Measurements from ENCODE around the gene TAAR2.
"Not testable (repeated sequence)": the region's sequence is repeated elsewhere in the genome, so short reads cannot be mapped to it uniquely, and the experiment has no call there.

TAAR2 gene, protein sequence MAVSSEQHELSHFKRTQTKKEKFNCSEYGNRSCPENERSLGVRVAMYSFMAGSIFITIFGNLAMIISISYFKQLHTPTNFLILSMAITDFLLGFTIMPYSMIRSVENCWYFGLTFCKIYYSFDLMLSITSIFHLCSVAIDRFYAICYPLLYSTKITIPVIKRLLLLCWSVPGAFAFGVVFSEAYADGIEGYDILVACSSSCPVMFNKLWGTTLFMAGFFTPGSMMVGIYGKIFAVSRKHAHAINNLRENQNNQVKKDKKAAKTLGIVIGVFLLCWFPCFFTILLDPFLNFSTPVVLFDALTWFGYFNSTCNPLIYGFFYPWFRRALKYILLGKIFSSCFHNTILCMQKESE

DNA sequence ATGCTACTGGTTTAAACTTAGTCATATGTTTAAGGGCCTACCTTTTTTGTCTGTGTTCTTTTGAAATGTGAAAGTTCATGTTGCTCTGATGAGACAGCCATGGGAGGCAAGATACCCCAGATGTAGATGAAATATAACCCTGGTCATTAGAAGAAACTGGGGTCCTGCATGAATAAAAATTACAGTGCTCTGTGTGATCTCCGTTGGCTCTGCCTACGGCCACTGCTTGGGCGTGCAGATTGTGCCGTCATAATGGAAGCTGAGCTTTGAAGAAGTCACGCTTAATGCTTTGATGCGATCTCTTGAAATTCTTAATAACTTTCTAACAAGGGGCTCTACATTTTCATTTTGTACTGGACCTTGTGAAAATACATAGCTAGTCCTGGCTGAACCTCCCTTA lies at the start of gene TAAR2:
Gene TAAR2, minus strand, starts transcription at position 101 of the 400 bp plus-strand sequence. Its CDS starts 0 bp downstream, at position 101.
- DNase-seq (ENCODE audit: low read depth in 3 of 3): no peak

DNA sequence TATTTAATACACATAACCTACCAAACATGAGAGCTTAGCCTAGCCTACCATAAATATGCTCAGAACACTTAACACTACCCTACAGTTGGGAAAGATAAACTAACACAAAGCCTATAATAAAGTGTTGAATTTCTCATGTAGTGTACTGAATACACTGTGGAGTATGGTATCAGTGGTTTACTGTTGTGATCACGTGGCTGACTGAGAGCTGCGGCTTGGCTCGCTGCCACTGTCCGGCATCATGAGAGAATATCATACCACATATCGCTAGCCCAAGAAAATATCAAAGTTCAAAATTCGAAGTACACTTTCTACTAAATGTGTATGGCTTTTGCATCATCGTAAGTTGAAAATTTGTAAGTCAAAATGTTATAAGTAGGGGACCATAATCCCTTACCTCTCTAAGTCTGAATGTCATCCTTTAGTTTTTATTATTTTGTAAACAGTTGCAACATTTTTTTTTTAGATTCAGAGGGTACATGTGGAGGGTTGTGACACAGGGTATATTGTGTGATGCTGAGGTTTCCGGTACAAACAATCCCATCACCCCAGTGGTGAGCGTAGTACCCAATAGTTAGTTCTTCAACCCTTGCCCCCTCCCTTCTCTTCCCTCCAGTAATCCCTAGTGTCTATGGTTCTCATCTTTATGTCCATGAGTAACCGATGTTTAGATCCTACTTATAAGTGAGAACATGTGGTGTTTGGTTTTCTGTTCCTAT lies 49.5 kb upstream of the TAAR2 start:
- no peak for DNase-seq (ENCODE audit: low read depth in 3 of 3)

DNA sequence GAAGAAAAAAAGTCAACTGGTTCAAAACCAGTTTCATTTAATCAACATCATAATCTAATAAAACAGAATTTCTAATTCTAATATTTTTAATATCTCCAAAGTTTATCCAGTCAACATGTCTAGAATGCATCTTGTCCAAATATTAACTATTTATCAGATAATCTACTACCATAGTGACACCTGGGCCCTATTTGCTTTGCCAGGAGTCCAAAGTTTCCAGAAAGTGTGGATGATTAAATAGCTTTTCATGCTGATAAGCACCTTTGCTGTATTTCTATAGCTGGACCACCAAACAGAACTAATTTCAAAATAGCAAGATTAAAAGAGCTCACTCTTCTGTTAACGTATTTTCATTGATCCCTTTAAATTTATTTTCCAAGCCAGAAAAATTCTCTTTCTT lies 47.2 kb upstream of the TAAR2 start:
- DNase-seq (ENCODE audit: low read depth in 3 of 3): no peak

DNA sequence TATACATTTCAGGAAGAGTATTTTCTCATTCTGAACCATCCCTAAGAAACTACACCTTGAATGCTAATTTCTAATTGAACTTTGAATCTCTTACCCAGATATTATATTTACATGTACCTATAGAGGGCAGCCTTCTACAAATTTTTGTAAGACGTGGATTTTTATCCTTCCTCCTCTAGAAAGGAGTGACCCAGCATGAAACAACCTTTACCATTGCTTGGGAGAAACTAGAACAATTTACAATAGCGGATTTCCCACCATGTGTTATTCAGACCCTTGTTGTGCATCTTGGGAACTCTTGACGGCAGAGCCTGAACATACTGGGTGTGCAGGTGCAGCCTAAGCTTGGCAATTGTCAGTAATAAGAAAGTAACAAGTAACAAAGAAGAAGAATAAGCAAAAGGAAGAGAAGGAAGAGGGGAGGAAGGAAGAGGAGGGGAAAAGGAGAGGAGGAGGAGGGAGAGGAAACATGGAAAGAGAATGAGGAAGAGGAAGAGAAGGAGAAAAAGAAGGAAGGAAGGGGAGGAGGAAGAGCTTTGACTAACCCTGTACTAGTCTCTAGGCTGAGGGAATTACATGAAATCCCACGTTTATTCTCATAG lies 45.7 kb upstream of the TAAR2 start:
- no peak for DNase-seq (ENCODE audit: low read depth in 3 of 3)

DNA sequence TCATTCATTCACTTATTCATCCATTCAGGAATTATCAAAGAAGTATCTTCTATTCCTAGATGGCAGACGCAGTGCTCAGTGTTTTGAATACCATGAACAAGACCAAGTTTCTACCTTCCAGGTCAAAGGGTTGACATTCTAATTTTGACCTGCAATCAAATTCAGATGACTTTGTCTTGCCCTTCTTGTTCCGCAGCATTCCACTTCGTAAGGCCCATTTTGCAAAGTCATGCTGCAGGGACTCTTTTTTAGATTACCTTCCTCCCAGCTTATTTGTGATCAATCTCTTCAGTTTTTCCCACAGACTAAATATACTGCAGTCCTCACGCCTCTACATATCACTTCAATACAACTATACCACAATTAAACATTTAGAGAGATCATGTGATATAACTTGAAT lies 42.0 kb upstream of the TAAR2 start:
- DNase-seq (ENCODE audit: low read depth in 3 of 3): no peak

DNA sequence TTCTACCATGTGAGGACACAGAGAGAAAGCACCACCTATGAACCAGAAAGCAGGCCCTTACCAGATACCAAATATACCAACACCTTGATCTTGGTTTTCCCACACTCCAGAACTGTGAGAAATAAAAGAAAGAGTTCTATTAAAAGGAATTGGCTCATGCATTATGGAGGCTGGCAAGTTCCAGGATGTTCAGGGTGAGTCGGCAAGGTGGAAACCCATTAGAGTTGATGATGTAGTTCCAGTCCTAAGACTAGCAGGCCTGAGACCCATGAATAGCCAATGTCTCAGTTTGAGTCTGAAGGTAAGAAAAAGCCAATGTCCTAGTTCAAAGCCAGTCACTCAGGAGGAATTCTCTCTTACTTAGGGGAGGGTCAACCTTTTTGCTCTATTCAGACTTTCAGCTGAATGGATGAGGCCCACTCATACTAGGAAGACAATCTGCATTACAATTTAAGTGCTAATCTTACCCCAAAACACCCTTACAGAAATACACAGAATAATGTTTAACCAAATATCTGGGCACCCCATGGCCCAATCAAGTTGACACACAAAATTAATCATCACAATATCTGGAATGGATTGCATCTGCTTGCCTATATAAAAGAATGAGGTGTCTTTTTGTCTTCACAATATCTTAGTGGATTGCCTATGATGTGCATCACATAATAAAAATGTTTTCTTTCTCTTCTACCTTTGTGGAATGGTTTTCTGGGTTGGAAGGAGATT lies 40.4 kb upstream of the TAAR2 start:
- DNase-seq (ENCODE audit: low read depth in 3 of 3): no peak

DNA sequence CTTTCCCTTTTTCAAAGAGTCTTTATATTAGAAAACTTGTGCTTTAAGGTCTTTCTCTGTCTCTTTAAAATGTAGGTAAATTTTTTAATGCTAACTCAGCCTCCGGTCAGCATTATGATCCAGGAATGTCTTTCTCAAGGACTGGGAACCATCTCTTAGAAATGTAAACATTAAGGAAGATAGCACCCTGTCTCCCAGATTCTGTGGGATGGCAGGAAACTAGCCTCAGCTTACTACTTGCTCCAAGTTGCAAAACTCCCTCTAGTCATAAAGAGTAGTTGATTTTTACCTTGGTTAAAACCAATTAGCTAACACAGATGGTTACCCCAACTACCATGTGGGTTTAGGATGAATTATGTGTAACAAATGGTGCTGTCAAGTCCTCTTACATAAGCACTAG lies 39.6 kb upstream of the TAAR2 start:
- DNase-seq (ENCODE audit: low read depth in 3 of 3): no peak

DNA sequence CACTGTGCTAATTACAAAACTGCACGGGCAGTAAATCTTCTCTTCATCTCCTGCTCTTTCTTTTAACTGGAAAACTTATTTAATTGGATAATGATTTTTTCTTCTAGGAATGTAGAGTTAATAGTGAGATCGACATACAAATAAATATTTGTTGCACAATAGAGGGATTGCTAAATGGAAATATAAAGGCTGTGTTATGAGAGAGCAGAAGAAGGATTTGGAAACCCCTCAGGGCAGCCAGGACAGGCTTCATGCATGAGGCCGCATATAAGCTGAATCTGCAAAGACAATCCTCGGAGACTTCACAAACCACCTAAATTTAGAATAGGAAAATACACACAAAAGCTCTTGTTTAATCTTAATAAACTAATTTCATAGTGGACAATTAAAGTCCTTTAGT lies 37.8 kb upstream of the TAAR2 start:
- DNase-seq (ENCODE audit: low read depth in 3 of 3): no peak

DNA sequence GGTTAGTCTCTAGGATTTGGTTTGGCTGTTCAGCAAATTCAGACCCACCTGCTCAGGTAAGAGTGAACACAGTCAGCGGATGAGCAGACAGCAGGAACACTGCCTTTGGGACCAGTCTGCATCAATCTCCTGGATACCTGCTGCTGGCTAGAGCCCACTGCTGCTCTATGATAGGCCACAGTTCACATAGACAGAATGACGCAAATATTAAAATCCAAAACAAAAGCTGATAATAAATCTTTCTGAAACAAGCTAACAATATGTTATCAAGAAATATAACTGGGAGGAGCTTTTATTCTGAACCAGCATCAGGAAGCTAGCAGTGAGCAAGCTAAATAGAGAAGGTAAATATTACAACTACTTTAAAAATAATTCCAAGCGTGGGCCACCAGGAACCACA lies 35.0 kb upstream of the TAAR2 start, which contains the start of gene TAAR1:
Gene TAAR1, minus strand, starts transcription at position 101 of the 400 bp plus-strand sequence. CDS start 13,179 bp downstream, outside the sequence.
- DNase-seq (ENCODE audit: low read depth in 3 of 3): no peak

DNA sequence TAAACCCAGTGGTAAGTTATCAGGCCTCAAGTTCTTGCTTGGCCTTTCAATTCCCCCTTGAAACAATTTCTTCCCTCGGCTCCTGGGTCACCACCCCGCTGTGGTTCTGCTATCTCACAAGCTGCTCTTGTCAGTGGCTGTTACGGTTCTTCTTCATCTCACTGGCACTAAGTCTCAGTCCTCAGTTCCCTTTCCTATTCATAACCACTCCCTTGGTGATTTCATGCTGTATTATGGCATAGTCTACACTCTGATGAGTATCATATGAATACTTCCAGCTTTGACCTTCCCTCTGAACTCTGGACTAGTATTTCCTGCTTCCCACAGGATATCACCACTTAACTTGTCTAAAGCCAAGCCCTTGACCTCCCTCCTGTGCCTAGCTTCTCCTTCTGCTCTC lies 27.0 kb upstream of the TAAR2 start:
- DNase-seq (ENCODE audit: low read depth in 3 of 3): no peak

DNA sequence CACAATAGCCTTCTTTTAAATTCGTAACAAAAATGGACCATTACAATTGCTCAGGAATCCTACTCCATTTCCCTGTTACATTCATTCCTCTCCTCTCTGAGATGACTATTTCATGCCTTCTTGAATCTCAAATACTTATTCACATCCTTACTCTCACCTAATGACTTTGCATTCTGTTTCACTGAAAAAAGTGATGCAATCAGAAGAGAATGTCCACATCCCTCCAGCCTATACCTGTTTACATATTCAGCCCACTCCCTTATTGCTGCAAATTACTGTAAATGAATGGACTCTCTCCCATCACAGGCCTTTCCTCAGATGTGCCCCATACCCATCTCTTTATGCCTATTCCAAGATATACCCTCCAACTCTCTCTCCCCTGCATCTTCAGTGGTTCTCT lies 26.4 kb upstream of the TAAR2 start:
- DNase-seq (ENCODE audit: low read depth in 3 of 3): no peak

DNA sequence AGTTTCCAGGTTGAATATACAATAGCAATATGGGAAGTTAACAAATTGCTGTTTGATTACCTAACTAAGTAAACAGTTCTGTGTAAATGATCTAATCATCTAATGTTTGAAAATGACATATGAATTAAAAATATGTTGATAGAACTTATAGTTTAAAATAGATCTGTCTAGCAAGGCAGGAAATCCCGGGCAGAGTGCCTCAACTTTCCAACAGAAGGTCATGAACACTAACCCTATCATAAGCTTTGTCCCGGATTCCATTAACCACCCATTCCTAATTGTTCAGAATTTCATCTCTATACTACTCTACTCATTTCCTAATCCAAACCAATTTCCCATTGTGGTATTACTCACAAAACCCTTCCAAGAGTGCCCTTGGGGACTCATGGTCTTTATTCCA lies 24.8 kb upstream of the TAAR2 start:
- no peak for DNase-seq (ENCODE audit: low read depth in 3 of 3)

DNA sequence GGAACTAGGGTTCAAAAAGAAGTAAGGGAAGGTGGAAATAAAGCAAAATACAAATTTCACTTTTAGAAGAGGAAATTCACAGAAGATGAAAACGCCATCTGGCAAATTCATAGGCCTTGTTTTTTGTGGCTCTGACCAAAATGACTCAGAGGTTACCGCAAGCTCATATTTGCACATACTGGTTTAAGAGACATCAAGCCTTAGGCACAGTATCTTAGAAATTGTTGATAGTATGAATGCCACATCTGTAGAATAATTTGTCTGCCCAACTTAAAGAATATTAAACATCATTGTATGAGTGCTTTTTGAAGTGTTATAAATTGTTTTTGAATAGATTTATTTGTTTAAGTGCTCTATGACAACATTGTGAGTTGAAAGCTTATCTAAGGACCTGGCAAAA lies 24.3 kb upstream of the TAAR2 start:
- no peak for DNase-seq (ENCODE audit: low read depth in 3 of 3)

DNA sequence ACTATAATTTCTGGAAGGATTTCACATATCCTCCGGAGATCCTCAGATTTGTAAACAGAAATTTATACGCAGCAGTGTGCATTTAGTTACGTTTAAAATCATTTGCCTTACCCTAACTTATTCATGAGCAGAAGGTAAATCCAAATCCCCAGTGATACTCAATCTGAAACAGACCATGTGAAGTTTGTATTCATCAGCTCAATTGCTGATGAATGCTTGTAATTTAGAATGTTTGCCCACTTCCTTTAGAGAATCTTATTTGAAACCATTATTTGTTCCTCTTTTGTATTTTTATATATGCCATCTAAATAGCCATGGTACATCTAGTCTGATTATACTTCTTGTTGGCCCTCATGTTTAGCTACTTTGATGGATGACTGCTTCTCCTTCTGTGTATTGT lies 19.5 kb upstream of the TAAR2 start:
- DNase-seq (ENCODE audit: low read depth in 3 of 3): no peak

DNA sequence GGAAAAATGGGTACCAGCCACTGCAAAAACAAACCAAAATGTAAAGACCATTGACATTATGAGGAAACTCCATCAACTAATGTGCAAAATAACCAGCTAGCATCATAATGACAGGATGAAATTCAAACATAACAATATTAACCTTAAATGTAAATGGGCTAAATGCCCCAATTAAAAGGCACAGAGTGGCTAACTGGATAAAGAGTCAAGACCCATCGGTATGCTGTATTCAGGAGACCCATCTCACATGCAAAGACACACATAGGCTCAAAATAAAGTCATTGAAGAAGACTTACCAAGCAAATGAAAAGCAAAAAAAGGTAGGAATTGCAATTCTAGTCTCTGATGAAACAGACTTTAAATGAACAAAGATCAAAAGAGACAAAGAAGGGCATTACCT lies 13.1 kb upstream of the TAAR2 start:
- not testable (repeated sequence) for DNase-seq (ENCODE audit: low read depth in 3 of 3)

DNA sequence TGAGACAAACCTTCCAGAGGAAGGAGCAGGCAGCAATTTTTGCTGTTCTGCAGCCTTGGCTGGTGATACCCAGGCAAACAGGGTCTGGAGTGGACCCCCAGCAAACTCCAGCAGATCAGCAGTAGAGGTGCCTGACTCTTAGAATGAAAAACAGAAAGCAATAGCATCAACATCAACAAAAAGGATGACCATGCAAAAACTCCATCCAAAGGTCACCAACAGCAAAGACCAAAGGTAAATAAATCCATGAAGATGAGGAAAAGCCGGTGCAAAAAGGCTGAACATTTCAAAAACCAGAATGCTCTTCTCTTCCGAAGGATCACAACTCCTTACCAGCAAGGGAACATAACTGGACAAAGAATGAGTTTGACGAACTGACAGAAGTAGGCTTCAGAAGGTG lies 11.8 kb upstream of the TAAR2 start:
- DNase-seq (ENCODE audit: low read depth in 3 of 3): not testable (repeated sequence)

DNA sequence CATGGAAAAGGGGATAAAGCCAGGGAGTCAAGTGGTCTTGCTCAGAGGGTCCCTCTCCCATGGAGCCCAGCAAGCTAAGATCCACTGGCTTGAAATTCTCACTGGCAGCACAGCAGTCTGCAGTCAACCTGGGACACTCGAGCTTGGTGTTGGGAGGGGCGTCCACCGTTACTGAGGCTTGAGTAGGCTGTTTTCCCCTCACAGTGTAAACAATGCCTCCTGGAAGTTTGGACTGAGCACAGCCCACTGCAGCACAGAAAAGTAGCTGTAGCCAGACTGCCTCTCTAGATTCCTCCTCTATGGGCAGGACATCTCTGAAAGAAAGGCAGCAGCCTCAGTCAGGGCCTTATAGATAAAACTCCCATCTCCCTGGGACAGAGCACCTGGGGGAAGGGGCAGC lies 11.2 kb upstream of the TAAR2 start:
- not testable (repeated sequence) for DNase-seq (ENCODE audit: low read depth in 3 of 3)

DNA sequence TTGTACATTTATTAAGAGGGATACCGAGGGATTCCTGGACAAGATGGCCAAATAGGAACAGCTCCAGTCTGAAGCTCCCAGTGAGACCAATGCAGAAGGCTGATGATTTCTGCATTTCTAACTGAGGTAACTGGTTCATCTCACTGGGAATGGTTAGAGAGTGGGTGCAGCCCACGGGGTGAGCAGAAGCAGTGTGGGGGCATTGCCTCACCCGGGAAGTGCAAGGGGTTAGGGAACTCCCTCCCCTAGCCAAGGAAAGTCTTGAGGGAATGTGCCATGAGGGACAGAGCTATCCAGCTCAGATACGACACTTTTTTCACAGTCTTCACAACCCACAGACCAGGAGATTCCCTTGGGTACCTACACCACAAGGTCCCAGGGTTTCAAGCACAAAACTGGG lies 10.7 kb upstream of the TAAR2 start:
- DNase-seq (ENCODE audit: low read depth in 3 of 3): no peak

DNA sequence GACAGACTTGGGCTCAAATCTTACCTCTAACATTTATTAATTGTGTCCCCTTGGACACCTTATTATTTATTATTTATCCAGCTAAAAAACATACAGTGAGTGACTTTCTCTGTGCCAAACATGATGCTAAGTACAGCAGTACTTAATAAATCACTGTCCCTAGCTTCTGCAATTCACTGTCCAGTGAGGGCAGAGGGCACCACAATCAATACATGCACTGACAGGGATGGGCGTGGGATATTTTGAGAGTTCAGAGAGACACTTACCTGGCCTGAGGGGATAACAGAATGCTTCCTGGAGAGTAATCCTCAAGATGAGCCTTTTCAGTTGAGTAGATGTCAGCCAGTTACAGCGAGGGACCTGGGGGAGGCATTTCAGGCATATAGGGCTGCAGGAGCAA lies 9.3 kb upstream of the TAAR2 start:
- no peak for DNase-seq (ENCODE audit: low read depth in 3 of 3)

DNA sequence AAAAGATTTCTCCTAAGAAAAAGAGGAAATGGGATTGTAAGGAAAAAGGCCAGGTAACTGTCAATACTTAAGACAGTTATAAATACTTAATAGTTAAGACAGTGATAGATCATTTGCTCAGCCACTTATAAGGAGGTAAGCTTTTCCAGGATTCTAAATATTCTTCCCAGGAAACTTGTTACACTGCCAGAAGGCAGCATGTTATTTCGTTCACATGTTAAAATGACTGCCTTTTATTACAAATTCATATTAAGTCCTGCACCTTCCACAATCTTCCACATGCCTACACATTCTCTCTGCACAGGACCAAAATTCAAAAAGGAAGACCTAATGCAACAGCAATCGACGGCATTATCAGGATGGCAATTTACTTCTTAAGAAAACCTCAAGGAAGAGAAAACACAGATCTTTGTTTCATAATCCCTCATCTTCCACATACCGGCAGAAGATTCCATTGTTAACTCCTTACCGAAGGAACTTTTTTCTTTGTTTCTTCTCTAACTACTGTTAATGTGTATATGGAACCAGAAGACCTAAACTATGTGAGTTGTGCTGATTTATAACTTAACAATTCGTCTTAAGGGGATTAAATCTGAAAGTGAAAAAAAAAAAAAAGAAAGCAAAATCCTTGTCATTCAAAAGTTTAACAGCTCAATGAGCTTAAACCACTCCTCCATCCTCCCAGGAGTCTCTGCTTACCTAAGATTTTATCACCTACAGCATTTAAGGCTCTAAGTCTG lies 799 bp downstream of the TAAR2 start:
- DNase-seq (ENCODE audit: low read depth in 3 of 3): no peak

DNA sequence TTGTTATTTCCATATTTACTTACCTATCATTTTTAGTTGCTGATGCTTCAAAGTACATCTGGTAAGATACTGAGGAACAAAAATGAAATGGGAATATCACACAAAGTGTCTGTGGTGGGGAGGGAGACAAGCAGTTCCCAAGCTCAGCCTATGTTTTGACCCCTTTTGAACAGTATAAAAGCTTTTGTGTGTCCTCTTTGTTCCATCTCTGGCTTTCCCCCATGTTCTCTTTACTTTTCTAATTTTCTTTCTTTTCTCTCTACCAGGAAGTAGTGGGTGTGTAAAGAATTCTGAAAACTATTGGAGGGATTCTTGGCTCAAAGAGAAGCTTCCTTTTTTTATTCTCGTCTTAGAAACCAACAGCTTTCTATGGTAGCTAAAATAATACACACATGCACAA lies 7.4 kb downstream of the TAAR2 start:
- no peak for DNase-seq (ENCODE audit: low read depth in 3 of 3)

DNA sequence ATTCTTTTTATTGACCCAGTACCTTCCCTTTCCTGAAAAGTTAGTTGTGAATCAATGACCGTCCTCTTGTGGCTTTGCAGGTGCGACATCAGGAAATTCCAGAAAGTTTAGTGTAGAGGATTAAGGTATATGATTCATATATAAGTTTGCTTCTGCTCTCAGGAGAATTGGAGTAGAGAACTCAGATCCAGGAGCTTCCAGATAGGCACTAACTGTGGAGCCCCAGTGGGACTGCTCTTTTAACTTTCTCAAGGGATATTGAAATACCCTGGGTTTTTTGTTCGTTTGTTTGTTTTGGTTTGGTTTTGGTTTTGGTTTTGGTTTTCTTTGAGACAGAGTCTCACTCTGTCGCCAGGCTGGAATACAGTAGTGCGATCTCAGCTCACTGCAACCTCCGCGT lies 9.5 kb downstream of the TAAR2 start:
- DNase-seq (ENCODE audit: low read depth in 3 of 3): no peak

Measured in stimulated activated CD4-positive, alpha-beta T cell treated with anti-CD3 and anti-CD28 coated beads, TNF-alpha, amount 100 ng/mL, for 24 hours (primary cell).